GM18502 (cell line): ENCODE measurements around the gene KCNN3.

ENCODE experiments used
- ATAC-seq: cut with Tn5 transposase; IDR thresholded peaks from one replicate; pipeline ENCODE4 v1.9.1; 2021; ENCODE audit warnings: mild to moderate bottlenecking; ENCODE audit not compliant: unreplicated experiment, poor library complexity

KCNN3 gene

GRCh38 chr1:154845174-154845573 lies 24.9 kb downstream of the KCNN3 start:
- no peak for ATAC-seq

- no peak for ATAC-seq
Measured at GRCh38 chr1:154844297-154844681, 25.8 kb downstream of the KCNN3 start.

GRCh38 chr1:154843636-154844296 lies 26.3 kb downstream of the KCNN3 start:
- ATAC-seq, result no peak

- no peak for ATAC-seq
Measured at GRCh38 chr1:154842635-154843034, 27.4 kb downstream of the KCNN3 start.

GRCh38 chr1:154841384-154841783 lies 28.7 kb downstream of the KCNN3 start:
- no peak for ATAC-seq

GRCh38 chr1:154840269-154841176 lies 29.6 kb downstream of the KCNN3 start:
- ATAC-seq, result no peak

- no peak for ATAC-seq
Measured at GRCh38 chr1:154839691-154840090, 30.4 kb downstream of the KCNN3 start.

GRCh38 chr1:154838988-154839387 lies 31.1 kb downstream of the KCNN3 start:
- ATAC-seq, result no peak

- ATAC-seq, result no peak
Measured at GRCh38 chr1:154838461-154838860, 31.6 kb downstream of the KCNN3 start.

GRCh38 chr1:154837672-154838171 lies 32.4 kb downstream of the KCNN3 start:
- ATAC-seq, result peak; percentile 75

- no peak for ATAC-seq
Measured at GRCh38 chr1:154837034-154837671, 32.9 kb downstream of the KCNN3 start.

- no peak for ATAC-seq
Measured at GRCh38 chr1:154835531-154836324, 34.4 kb downstream of the KCNN3 start.

GRCh38 chr1:154833841-154834240 lies 36.2 kb downstream of the KCNN3 start:
- no peak for ATAC-seq

- no peak for ATAC-seq
Measured at GRCh38 chr1:154833209-154833608, 36.9 kb downstream of the KCNN3 start.

- no peak for ATAC-seq
Measured at GRCh38 chr1:154832384-154832783, 37.7 kb downstream of the KCNN3 start.

GRCh38 chr1:154831462-154831861 lies 38.6 kb downstream of the KCNN3 start:
- no peak for ATAC-seq

- ATAC-seq, result no peak
Measured at GRCh38 chr1:154829062-154829461, 41.0 kb downstream of the KCNN3 start.

- no peak for ATAC-seq
Measured at GRCh38 chr1:154824179-154825000, 45.7 kb downstream of the KCNN3 start.

GRCh38 chr1:154822717-154823116 lies 47.4 kb downstream of the KCNN3 start:
- ATAC-seq, result no peak
